CD14-positive monocyte (primary cell): Measurements from ENCODE around the gene DMC1. TPM values are rescaled to one million over a fixed set of nuclear protein-coding genes. Genes with fewer than 3 reads are reported as not detected.

Experiments
- DNase-seq, 3 donors: peaks; one replicate each; pipeline ENCODE4 v3.0.0-alpha.2; 2011 to 2022
- H2AFZ ChIP-seq: 2 replicates; pipeline ENCODE4 v1.6.0; 2012; ENCODE audit warnings: mild to moderate bottlenecking, low read depth, low read length, inconsistent platforms; ENCODE audit not compliant: insufficient read depth, poor library complexity, severe bottlenecking
- H3K27ac ChIP-seq, 2 donors: 1 replicate in 1 of 2; 2 replicates in 1 of 2; pipeline ENCODE4 v1.5.1; 2012 to 2013; ENCODE audit warnings: low read length in 2 of 2, control low read depth in 1 of 2, inconsistent platforms in 1 of 2, low read depth in 1 of 2, mild to moderate bottlenecking in 1 of 2
- H3K27me3 ChIP-seq, 2 donors: one replicate each; pipeline versions ENCODE4 v1.6.0 to v1.6.1; 2011 to 2013; ENCODE audit warnings: low read length in 2 of 2; ENCODE audit not compliant: control insufficient read depth in 2 of 2, insufficient read depth in 2 of 2
- H3K36me3 ChIP-seq, 2 donors: replicated peaks in 1 of 2; 1 replicate in 1 of 2; 2 replicates in 1 of 2; pipeline versions ENCODE4 v1.5.1 to v1.6.1; 2012 to 2013; ENCODE audit warnings: low read length in 2 of 2, control low read depth in 1 of 2, inconsistent platforms in 1 of 2, mild to moderate bottlenecking in 1 of 2; ENCODE audit not compliant: insufficient read depth in 2 of 2, control insufficient read depth in 1 of 2
- H3K4me1 ChIP-seq, 2 donors: 1 replicate in 1 of 2; 2 replicates in 1 of 2; pipeline versions ENCODE4 v1.5.1 to v1.6.1; 2012 to 2013; ENCODE audit warnings: low read length in 2 of 2, control low read depth in 1 of 2, inconsistent platforms in 1 of 2, mild to moderate bottlenecking in 1 of 2, moderate library complexity in 1 of 2; ENCODE audit not compliant: insufficient read depth in 2 of 2, control insufficient read depth in 1 of 2
- H3K4me2 ChIP-seq: replicated peaks from 2 replicates; pipeline ENCODE3; 2012; ENCODE audit warnings: low read length, moderate library complexity, mild to moderate bottlenecking; ENCODE audit not compliant: poor library complexity, severe bottlenecking; ENCODE audit errors: extremely low read depth
- H3K4me3 ChIP-seq, 3 experiments: fragments of 200-600 bp in 1 of 3; sonication (generic) in 1 of 3; replicated peaks in 1 of 3; 1 replicate in 2 of 3; 2 replicates in 1 of 3; pipeline ENCODE4 v1.5.1; 2011 to 2013; ENCODE audit warnings: low read length in 3 of 3, mild to moderate bottlenecking in 3 of 3, control low read depth in 2 of 3, low read depth in 2 of 3, inconsistent platforms in 1 of 3, moderate library complexity in 1 of 3
- H3K79me2 ChIP-seq: 2 replicates; pipeline ENCODE4 v1.6.0; 2012; ENCODE audit warnings: mild to moderate bottlenecking, control low read depth, inconsistent platforms, low read length, moderate library complexity; ENCODE audit not compliant: insufficient read depth
- H3K9ac ChIP-seq: 2 replicates; pipeline ENCODE4 v1.6.0; 2017; ENCODE audit warnings: low read length, mild to moderate bottlenecking; ENCODE audit not compliant: insufficient read depth, poor library complexity, severe bottlenecking
- H3K9me3 ChIP-seq, 2 donors: replicated peaks in 1 of 2; 1 replicate in 1 of 2; 2 replicates in 1 of 2; pipeline versions ENCODE4 v1.5.1 to v1.6.1; 2012 to 2013; ENCODE audit warnings: low read length in 2 of 2, control low read depth in 1 of 2; ENCODE audit not compliant: control insufficient read depth in 1 of 2, insufficient read depth in 1 of 2
- H4K20me1 ChIP-seq: 2 replicates; pipeline ENCODE4 v1.6.0; 2012; ENCODE audit warnings: mild to moderate bottlenecking, low read length, control low read depth, moderate library complexity; ENCODE audit not compliant: insufficient read depth
- H3K27ac Mint-ChIP-seq, 7 donors: one replicate each; pipeline ENCODE4 v1.8.0; 2020; ENCODE audit warnings: mild to moderate bottlenecking in 7 of 7, mixed read lengths in 7 of 7, moderate library complexity in 6 of 7, inconsistent platforms in 2 of 7
- H3K27me3 Mint-ChIP-seq, 3 donors: one replicate each; pipeline ENCODE4 v1.8.0; 2021 to 2022; ENCODE audit warnings: low read depth in 3 of 3, mild to moderate bottlenecking in 3 of 3, mixed read lengths in 3 of 3, moderate library complexity in 3 of 3, inconsistent platforms in 1 of 3
- H3K36me3 Mint-ChIP-seq, 2 donors: one replicate each; pipeline ENCODE4 v1.8.0; 2020; ENCODE audit warnings: mixed read lengths in 2 of 2, inconsistent platforms in 1 of 2, mild to moderate bottlenecking in 1 of 2
- H3K4me1 Mint-ChIP-seq: one replicate; pipeline ENCODE4 v1.8.0; 2020; ENCODE audit warnings: mild to moderate bottlenecking, mixed read lengths
- H3K4me3 Mint-ChIP-seq, 2 donors: one replicate each; pipeline ENCODE4 v1.8.0; 2020; ENCODE audit warnings: mild to moderate bottlenecking in 2 of 2, mixed read lengths in 2 of 2, moderate library complexity in 1 of 2
- H3K9me3 Mint-ChIP-seq, 7 donors: one replicate each; pipeline ENCODE4 v1.8.0; 2020 to 2022; ENCODE audit warnings: mixed read lengths in 7 of 7, mild to moderate bottlenecking in 6 of 7, moderate library complexity in 6 of 7, inconsistent platforms in 2 of 7
- WGBS: methylation state at CpG from one replicate; pipeline ENCODE4 v1.1.5; 2013; ENCODE audit warnings: missing lambda C conversion rate; ENCODE audit not compliant: insufficient coverage; 5-methylcytosine and 5-hydroxymethylcytosine counted together
- intact Hi-C, 2 donors: fragments of 100-400 bp; cut with micrococcal nuclease; formaldehyde crosslinking; loops; one replicate each; pipeline versions ENCODE4 v1.15.0 to v1.15.1; 2023
- polyA plus RNA-seq, 3 donors: library from polyadenylated mRNA; depleted of rRNA in 1 of 3; unstranded in 2 of 3; stranded (reverse) in 1 of 3; fragments of 300-500 nt in 2 of 3; fragments of >200 nt in 1 of 3; fragmentation: Illumina TruSeq in 2 of 3; gene quantifications; 1 replicate in 2 of 3; 2 replicates in 1 of 3; pipeline ENCODE4 v1.2.3, GENCODE V29; 2012 to 2021
- TF ChIP-seq, protein P1 (sequence below): fragments of 200-600 bp; IDR thresholded peaks from one replicate; pipeline ENCODE4 v1.8.0; 2022; ENCODE audit warnings: antibody characterized with exemption, mild to moderate bottlenecking

Gene DMC1
- polyA plus RNA-seq, 3 donors: not detected

DNA sequence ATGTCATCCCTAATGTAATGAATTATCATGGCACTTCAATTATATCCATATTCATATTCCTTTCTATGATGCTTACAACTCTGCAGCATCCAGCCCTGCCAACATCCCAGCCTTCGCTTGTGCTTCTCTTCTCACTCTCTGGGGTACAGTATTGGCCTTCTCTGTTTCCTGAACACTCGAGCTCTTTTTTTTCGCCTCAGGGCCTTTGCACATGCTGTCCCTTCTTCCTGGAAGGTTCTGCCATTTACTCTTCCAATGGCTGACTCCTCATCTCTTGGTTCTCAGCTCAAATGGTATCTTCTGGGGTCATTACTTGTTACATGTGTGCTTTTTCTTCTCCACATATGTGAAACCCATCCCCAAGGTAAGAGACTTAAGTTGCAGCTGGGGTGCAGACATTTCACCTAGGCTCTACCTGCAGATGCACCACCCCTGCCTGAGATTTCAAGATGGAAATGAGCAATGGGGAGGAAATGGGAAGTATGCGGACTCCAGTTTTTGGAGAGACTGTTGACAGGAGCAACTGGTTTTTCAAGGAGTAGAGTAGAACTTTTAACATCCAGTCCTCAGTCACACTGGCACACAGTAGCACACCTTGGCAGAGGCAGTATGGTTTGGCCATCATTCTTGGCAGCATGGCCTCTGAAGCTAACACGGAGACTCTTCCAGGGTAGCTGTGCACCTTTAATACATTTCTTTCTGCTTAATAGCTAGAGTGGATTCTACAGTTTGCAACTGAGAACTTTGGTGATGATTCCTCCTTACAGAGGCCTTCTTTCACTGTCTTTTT, 42.4 kb upstream of the DMC1 start:
- Histone ChIP-seq H3K4me3 (no peak overlapping the region), H2AFZ (no peak overlapping the region), H3K9me3 (no peaks in the 10 kb centered on the region), H3K79me2 (no peaks in the 10 kb centered on the region), H3K4me1 (no peaks in the 10 kb centered on the region), H3K9ac (no peak overlapping the region), H3K4me2 (no peak overlapping the region), H3K36me3 (no peaks in the 10 kb centered on the region), H3K27ac (no peak overlapping the region), H3K27me3 (no peaks in the 10 kb centered on the region), H4K20me1 (no peaks in the 10 kb centered on the region)
- Mint-ChIP-seq H3K36me3 (no peaks in the 10 kb centered on the region), H3K4me1 (no peaks in the 10 kb centered on the region), H3K27ac (no peak overlapping the region), H3K9me3 (peaks cover 0 to 1% (median 0%) of the 10 kb centered on the region in 7 donors), H3K4me3 (no peak overlapping the region), H3K27me3 (peaks cover 0 to 7% (median 4%) of the 10 kb centered on the region in 3 donors)
- intact Hi-C loops: no loop called here
- DNase-seq: no peak
- TF ChIP-seq, protein P1, sequence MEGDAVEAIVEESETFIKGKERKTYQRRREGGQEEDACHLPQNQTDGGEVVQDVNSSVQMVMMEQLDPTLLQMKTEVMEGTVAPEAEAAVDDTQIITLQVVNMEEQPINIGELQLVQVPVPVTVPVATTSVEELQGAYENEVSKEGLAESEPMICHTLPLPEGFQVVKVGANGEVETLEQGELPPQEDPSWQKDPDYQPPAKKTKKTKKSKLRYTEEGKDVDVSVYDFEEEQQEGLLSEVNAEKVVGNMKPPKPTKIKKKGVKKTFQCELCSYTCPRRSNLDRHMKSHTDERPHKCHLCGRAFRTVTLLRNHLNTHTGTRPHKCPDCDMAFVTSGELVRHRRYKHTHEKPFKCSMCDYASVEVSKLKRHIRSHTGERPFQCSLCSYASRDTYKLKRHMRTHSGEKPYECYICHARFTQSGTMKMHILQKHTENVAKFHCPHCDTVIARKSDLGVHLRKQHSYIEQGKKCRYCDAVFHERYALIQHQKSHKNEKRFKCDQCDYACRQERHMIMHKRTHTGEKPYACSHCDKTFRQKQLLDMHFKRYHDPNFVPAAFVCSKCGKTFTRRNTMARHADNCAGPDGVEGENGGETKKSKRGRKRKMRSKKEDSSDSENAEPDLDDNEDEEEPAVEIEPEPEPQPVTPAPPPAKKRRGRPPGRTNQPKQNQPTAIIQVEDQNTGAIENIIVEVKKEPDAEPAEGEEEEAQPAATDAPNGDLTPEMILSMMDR: no peak
- 96% methylated on average over 3 of the region's 5 CpGs for WGBS

DNA sequence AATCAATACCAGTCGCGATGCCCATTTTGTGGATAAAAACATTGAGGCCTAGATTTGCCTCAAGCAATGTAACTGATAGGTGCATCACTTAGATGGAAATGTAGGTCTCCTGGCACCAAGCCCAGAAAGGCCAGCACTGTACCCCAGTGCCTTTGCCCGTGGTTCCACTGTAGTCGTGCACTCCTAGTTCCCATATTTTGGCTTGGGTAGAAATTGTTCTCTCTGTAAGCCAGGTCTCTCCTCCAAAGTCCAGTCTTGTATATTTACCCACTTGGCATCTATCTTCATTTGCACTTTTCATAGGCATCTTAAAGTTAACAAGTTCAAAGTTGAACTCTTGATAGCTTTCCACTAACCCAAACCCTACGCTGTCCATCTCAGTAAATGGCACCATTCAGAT, 41.6 kb upstream of the DMC1 start:
- H3K27me3 ChIP-seq: no peaks in the 10 kb centered on the region
- Mint-ChIP-seq H3K36me3 (no peaks in the 10 kb centered on the region), H3K4me1 (no peaks in the 10 kb centered on the region), H3K27me3 (peaks cover 1 to 7% (median 4%) of the 10 kb centered on the region in 3 donors), H3K9me3 (peaks cover 0 to 1% (median 0%) of the 10 kb centered on the region in 7 donors), H3K4me3 (no peak overlapping the region), H3K27ac (no peak overlapping the region)
- intact Hi-C loops: no loop called here
- no peak overlapping the region for H3K4me3 ChIP-seq
- WGBS: 94% methylated on average over 3 of the region's 5 CpGs
- no peaks in the 10 kb centered on the region for H4K20me1 ChIP-seq
- H3K4me1 ChIP-seq: no peaks in the 10 kb centered on the region
- no peaks in the 10 kb centered on the region for H3K36me3 ChIP-seq
- TF ChIP-seq, protein P1: no peak
- no peak overlapping the region for H3K4me2 ChIP-seq
- H3K79me2 ChIP-seq: no peaks in the 10 kb centered on the region
- H3K9me3 ChIP-seq: no peaks in the 10 kb centered on the region
- no peak overlapping the region for H3K9ac ChIP-seq
- H2AFZ ChIP-seq: no peak overlapping the region
- no peak for DNase-seq
- no peak overlapping the region for H3K27ac ChIP-seq
